WTC11 (cell line): Measurements from ENCODE around the gene TAF3.

Source experiments
- ATF1 ChIP-seq: sonication (generic); formaldehyde crosslinking; IDR thresholded peaks from 2 replicates; pipeline ENCODE4 v1.8.1; 2023; ENCODE audit warnings: mild to moderate bottlenecking, moderate library complexity, missing genetic modification reagents
- CBFB ChIP-seq: sonication (generic); formaldehyde crosslinking; IDR thresholded peaks from 2 replicates; pipeline ENCODE4 v1.8.1; 2022; ENCODE audit warnings: mild to moderate bottlenecking, low read depth, missing genetic modification reagents
- CTCF ChIP-seq: fragments of 200-600 bp; IDR thresholded peaks from 2 replicates; pipeline ENCODE4 v1.8.0; 2022; ENCODE audit warnings: antibody characterized with exemption
- FOXJ3 ChIP-seq: sonication (generic); formaldehyde crosslinking; IDR thresholded peaks from 2 replicates; pipeline ENCODE4 v1.9.0; 2021; ENCODE audit warnings: missing genetic modification reagents, mild to moderate bottlenecking, borderline replicate concordance
- GRHL2 ChIP-seq: fragments of 250-450 bp; sonication (Bioruptor Pico); IDR thresholded peaks from 2 replicates; pipeline ENCODE4 v1.8.0; 2022; ENCODE audit warnings: mild to moderate bottlenecking, moderate library complexity; ENCODE audit not compliant: insufficient replicate concordance, severe bottlenecking
- HMGXB4 ChIP-seq: sonication (generic); formaldehyde crosslinking; IDR thresholded peaks from 2 replicates; pipeline ENCODE4 v1.8.1; 2023; ENCODE audit warnings: mild to moderate bottlenecking, moderate library complexity, missing genetic modification reagents
- JAZF1 ChIP-seq: fragments of 250-450 bp; sonication (Bioruptor Pico); IDR thresholded peaks from 2 replicates; pipeline ENCODE4 v1.9.0; 2021; ENCODE audit warnings: moderate library complexity, mild to moderate bottlenecking, inconsistent platforms
- NFE2L1 ChIP-seq: sonication (generic); formaldehyde crosslinking; IDR thresholded peaks from 2 replicates; pipeline ENCODE4 v1.8.1; 2023; ENCODE audit warnings: missing genetic modification reagents
- NR2C2 ChIP-seq: sonication (generic); formaldehyde crosslinking; IDR thresholded peaks from 2 replicates; pipeline ENCODE4 v1.8.0; 2022; ENCODE audit warnings: mild to moderate bottlenecking, missing genetic modification reagents
- SP1 ChIP-seq: sonication (generic); formaldehyde crosslinking; conservative IDR thresholded peaks from 2 replicates; pipeline ENCODE4 v1.8.1; 2022; ENCODE audit warnings: missing genetic modification reagents
- ZNF121 ChIP-seq: sonication (generic); formaldehyde crosslinking; IDR thresholded peaks from 2 replicates; pipeline ENCODE4 v1.8.0; 2023; ENCODE audit warnings: missing genetic modification reagents
- TF ChIP-seq, protein P1 (sequence below): fragments of 250-450 bp; sonication (Bioruptor Pico); IDR thresholded peaks from 2 replicates; pipeline ENCODE4 v2.1.2; 2022; ENCODE audit warnings: mild to moderate bottlenecking, moderate library complexity
- TF ChIP-seq, protein P2 (sequence below): sonication (generic); formaldehyde crosslinking; IDR thresholded peaks from 2 replicates; pipeline ENCODE4 v1.8.1; 2022; ENCODE audit warnings: missing genetic modification reagents, borderline replicate concordance
- TF ChIP-seq, protein P3 (sequence below): sonication (generic); formaldehyde crosslinking; conservative IDR thresholded peaks from 2 replicates; pipeline ENCODE4 v1.8.1; 2022; ENCODE audit warnings: mild to moderate bottlenecking, missing genetic modification reagents

DNA sequence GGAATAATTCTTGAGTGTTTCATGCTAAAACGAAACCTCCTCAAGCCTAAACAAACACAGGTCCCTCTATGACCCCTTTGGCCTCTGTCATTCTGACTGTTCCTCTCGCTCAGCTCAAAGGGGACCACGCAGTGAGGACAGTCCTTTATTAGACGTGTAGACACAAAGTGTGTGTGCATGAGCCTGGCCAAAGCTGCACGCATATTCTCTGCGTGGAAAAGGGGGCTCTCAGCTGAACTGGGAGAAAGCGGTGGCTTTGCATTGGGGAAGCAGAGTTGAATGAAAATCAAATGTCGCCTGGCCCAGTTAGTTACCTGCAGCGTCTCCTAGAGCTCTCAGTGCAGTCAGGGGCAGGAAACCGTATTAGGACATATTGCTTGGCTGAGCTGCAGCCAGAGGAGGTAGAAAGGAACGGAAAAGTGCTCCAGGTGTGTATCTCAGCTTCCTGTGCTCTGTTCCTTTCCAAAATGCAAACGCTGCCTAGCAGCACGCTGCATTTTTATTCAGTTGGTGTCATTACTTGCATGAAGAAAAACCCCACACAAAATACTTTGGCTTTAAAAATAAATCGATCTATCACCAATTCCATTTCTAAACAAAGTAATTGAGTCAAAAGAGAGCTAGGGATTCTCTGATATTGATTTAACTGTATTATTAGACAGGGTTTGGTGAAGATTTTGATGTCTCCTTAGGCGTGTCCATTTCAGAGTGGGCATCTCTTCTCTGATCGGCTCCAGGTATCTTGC lies 241.1 kb downstream of the TAF3 start:
- no peak for TF ChIP-seq CTCF
- no peak for TF ChIP-seq FOXJ3 (CRISPR knock-in tag)
- no peak for TF ChIP-seq JAZF1 (CRISPR knock-in tag)
- no peak for TF ChIP-seq CBFB (CRISPR knock-in tag)
- no peak for TF ChIP-seq HMGXB4
- TF ChIP-seq, protein P1, sequence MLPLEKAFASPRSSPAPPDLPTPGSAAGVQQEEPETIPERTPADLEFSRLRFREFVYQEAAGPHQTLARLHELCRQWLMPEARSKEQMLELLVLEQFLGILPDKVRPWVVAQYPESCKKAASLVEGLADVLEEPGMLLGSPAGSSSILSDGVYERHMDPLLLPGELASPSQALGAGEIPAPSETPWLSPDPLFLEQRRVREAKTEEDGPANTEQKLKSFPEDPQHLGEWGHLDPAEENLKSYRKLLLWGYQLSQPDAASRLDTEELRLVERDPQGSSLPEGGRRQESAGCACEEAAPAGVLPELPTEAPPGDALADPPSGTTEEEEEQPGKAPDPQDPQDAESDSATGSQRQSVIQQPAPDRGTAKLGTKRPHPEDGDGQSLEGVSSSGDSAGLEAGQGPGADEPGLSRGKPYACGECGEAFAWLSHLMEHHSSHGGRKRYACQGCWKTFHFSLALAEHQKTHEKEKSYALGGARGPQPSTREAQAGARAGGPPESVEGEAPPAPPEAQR (CRISPR knock-in tag) = no peak
- TF ChIP-seq, protein P2, sequence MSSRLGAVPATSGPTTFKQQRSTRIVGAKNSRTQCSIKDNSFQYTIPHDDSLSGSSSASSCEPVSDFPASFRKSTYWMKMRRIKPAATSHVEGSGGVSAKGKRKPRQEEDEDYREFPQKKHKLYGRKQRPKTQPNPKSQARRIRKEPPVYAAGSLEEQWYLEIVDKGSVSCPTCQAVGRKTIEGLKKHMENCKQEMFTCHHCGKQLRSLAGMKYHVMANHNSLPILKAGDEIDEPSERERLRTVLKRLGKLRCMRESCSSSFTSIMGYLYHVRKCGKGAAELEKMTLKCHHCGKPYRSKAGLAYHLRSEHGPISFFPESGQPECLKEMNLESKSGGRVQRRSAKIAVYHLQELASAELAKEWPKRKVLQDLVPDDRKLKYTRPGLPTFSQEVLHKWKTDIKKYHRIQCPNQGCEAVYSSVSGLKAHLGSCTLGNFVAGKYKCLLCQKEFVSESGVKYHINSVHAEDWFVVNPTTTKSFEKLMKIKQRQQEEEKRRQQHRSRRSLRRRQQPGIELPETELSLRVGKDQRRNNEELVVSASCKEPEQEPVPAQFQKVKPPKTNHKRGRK (CRISPR knock-in tag) = no peak
- no peak for TF ChIP-seq SP1
- TF ChIP-seq, protein P3, sequence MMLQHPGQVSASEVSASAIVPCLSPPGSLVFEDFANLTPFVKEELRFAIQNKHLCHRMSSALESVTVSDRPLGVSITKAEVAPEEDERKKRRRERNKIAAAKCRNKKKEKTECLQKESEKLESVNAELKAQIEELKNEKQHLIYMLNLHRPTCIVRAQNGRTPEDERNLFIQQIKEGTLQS (CRISPR knock-in tag) = no peak
- TF ChIP-seq ATF1 (CRISPR knock-in tag) = no peak
- TF ChIP-seq NR2C2 (CRISPR knock-in tag) = no peak
- no peak for TF ChIP-seq ZNF121 (CRISPR knock-in tag)
- no peak for TF ChIP-seq NFE2L1 (CRISPR knock-in tag)
- no peak for TF ChIP-seq GRHL2
